Stimulated activated CD4-positive, alpha-beta T cell treated with anti-CD3 and anti-CD28 coated beads, Interleukin-2, amount 100 ng/mL, for 48 hours (primary cell): ENCODE measurements around the gene HCRT.
"Not testable (repeated sequence)": the region's sequence is repeated elsewhere in the genome, so short reads cannot be mapped to it uniquely, and the experiment has no call there.

Experiments
- DNase-seq, 2 donors: peaks; one replicate each; pipeline ENCODE4 v3.0.0-alpha.2; 2020

HCRT gene

DNA sequence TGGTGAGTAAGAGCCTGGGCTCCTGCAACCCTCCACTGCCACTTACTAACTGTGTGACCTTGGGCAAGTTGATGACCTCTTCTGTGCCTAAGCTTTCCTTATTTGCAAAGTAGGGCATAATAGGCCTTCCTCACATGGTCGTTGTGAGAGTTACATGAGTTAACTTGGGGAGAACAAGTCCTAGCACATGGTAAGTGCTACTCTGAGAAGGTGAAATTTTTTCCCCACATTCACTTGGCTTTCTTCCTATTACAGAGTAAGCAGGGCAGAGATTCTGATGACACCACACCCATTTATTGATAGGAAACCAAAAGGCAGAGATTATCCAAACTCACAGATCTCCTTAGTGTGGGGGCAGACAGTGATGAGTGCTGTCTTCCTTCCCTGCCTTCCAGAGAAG, 5.9 kb downstream of the HCRT start:
- DNase-seq = no peak

DNA sequence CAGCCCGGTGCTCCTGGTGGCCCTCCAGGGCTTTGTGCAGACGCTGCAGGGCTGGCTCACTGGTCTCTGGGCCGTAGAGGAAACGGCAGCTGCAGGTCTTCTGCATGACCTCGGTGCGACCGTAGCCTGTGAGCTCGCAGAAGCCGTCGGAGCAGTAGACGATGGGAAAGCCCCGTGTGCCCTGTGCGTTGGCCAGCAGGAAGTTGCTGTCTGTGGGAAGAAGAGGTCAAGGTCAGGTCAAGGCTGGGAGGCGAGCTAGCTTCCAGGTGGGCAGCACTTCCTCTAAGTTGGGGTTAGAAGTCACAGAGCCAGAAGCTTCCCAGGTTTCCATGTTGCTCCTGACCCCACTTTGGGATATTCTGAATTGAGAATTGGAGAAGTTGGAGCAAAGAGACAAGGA, 6.4 kb downstream of the HCRT start:
- no peak for DNase-seq

DNA sequence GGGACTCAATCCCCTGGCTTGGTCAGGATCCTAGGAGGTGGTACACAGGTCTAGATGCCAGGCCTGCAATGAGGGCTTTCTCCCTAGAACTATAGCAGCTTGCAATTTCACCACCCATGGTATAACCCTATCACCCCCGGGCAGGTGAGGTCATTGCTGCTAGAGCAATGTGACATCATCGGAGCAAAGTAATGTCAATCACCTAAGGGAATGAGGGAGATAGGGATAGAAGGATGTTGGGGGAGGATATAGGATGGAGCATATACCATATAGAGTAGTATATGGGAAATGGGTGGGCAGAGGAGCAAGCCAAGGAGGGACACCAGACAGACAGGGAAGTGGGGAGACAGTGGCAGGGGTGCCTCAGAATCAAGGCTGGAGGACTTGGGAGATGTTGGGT, 7.6 kb downstream of the HCRT start:
- DNase-seq = no peak

DNA sequence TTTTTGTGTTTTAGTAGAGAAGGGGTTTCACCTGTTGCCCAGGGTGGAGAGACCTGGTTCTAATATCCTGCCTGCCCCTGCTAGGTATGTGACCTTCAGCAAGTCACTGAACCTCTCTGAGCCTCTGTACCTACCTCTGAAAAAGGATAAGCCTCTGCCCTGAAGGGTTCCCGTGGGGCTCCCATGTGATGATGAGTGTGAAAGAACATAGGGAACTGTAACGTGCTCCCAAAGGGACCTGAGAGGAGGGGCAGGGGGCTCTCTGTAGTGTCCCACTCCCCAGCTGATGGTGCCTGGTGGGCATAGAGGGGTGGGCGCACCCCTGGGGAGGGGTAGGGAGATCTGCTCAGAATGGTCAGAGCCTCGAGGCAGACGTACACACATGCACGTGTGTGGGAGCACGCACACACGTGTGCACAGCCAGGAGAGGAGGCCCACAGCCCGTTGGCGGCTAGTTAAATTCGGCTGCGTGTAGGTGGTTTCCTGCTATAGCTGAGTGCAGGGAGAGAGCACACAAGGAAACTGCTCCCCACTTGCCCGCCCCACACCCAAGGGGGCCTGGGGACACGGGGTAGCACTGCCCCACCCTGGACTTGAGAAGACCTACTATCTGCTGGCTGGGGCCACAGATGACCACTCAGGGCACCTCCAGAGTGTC, 11.0 kb downstream of the HCRT start:
- DNase-seq = no peak

DNA sequence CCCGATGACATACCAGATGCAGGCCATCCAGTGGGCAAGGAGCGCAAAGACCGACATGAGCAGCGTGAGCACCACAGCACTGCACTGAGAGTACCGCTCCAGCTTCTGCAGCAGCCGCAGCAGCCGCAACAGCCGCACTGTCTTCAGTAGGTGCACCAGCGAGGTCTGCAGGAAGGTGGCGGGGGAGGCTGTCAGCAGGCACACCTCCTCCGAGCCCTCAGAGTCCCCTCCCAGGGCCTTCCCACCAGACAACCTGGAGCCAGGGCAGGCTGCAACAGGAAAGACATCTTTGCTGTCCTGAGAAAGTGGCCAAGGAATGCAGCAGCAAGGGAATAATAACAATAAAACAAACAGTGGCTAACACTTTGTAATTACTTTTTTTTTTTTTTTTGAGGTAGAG, 13.4 kb downstream of the HCRT start:
- no peak for DNase-seq

DNA sequence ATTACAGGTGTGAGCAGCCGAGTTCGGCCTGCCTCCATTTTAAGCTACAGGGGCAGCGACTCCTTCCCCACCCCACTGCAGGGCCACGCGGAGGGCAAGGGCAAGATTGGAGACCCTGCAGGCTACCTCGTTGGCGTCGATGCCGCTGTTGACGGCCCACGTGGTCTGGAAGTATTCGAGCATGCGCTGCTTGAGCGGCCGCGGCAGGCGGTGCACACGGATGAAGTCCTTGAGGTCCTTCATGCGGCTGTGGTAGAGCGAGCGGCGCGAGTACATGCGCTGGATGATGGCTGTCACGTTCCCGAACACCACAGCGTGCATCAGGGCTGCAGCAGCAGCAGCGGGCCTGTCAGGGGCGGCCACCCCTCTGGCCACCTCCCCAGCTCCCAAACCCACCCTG, 15.9 kb downstream of the HCRT start:
- DNase-seq = no peak

DNA sequence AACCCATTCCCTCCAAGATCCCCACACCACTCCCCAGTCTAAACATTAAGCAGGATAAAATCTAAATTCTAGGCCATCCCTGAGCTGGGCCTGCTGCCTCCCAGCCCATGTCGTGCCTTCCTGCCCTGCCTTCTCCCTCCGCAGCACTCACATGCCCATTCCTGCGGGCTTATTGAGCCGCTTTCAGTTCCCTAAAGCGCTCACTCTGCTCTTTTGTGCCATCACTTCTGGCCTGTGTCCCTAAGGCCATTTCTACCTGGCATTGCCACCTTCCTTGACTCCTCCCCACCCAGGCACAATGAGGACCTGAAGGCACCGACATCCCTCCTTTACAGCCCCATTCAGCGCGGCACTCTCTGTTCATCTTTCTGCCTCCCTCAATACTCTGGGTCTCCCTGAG, 17.4 kb downstream of the HCRT start:
- no peak for DNase-seq

DNA sequence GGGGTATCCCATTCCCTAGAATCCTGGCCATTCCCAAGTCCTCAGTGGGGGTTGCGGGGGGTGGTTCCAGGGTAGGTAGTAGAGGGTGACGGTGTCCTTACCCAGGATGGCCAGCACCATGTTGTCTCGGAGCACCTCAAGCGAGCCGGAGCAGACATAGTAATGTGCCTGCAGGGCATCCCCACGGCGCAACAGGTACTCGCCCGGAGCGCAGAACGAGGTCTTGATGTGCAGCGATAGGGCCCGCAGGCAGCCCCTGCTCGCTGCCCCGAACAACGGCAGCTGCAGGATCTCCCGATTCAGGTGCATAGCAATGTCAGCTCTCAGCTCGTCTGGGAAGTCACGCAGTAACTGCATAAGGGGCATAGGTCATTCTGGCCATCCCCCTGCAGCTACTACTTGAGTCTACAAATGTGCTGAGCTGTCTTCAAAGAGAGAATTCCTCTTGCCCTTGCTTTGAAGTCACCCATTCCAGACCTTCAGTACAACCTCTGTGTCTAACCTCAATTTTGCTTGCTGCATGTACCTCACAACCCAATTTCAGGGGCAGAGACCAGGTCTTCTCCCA, 19.0 kb downstream of the HCRT start:
- DNase-seq = no peak

DNA sequence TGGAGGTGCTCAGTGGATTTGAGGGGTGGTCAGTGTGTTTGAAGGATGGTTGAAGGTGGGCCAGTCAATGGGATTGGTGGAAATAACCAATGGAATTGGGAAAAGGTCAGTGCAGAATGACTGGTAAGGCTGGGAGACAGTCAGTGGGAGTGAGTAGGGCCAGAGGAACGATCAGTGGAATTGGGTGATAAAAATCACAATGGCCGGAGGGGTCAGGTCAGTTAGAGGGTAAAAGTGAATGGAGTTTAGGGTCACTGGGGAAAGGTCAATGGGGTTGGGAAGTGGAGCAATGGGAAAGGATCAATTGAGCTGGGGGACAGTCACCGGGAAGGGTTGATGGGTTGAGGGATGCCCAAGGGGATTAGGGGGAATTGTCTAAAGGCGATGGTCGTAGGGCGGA, 19.5 kb downstream of the HCRT start:
- no peak for DNase-seq

DNA sequence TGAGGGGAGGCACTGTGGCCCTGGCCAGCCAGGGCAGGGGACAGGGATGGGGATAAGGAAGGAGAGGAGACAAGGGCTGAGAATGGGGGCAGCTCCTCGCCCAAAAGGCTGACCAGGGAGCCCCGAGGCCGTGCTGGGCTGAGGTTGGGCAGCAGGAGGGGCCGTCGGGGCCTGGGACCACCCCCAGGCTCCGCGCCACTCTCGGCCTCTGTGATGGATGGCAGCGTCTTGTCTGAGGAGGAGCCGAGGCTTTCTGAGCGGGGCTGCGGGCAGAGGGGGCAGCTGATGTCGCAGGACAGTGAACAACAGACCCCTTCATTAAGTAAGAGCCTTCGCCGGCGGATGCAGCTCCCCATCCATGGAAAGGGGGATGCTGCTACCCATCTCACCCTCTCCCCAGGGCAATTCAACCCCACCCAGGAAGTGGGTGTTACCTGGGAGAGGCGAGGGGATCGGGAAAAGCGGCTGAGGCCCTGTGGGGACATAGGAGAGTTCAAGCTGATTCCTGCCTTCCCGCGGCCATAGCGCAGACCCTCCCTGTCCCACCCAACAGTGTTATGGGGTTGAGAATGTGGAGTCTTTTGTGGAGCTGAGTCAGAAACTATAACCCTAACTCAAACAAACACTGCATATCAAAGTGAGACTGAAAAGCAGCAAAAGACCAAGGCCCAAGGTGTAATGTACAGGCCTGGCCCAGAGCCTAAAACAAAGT, 21.4 kb downstream of the HCRT start:
- DNase-seq = no peak

DNA sequence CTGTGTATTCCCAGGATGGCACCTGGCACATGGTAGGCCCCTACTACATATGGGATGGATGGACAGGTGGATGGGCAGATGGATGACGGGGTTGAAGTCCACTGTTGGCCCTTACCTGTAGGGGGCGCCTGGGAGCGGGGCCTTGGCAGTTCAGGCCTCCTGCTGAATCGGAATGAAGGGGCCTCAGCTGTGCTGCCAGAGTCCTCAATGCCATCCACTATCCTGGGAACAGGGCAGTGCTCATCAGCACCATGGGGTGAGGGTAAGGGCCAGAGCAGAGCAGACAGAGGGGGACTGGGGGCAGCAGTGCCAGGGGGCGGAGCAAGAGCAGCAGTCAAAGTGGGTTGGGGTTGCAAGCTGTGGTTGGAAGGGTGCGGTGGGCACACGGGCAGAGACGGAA, 22.1 kb downstream of the HCRT start:
- peak; percentile 61 to 63 for DNase-seq

DNA sequence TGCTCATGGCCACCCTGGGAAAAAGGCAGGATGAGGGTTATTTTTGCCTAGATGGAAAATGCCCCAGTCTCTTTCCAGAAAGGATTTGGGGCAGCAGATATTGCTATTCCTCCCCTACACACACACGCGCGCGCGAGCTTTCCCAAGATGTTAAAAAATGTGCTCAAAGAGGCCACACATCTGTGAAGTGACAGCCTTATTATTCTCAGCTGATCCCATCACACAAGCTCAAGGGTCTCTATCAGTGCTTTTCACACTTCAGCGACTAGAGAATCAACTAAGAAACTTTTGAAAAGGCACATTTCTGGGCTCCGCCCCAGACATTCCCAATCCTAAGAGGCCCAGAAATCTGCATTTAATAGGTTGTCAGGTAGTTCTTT, 24.7 kb downstream of the HCRT start:
- DNase-seq = no peak

DNA sequence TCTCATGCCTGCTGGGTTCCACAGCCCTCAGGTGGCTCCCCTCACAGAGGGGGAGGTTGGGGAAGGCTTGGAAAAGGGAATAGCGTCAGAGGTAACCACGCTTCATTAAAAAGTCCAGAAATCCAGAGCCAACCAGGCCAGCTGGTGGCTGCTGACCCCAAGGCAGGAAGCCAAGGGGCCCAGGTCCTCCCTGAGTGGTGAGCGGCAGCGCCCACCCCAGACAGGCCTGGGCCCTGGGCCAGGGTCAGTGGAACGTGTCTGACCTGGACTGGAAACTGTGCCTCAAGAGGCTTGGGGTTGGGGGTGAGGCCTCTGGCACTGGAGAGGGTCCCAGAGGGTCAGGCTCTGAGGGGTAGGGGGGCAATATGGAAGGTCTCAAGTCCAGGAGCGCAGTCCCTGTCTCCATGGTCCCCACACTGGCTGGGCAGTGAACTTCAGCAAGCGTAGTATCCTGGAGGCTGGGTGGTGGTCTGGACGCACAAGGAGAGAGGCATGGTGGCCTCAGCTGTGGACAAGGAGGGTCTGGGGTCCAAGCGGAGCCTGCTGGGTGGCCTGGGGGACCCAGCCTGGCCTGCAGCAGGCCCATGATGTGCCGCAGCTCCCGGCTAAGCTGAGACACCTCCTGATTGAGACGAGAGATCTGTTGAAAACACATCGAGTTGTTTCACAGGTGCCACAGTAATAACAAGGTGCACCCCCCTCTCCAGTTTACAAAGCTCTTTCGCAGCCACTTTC, 25.3 kb downstream of the HCRT start:
- no peak for DNase-seq

DNA sequence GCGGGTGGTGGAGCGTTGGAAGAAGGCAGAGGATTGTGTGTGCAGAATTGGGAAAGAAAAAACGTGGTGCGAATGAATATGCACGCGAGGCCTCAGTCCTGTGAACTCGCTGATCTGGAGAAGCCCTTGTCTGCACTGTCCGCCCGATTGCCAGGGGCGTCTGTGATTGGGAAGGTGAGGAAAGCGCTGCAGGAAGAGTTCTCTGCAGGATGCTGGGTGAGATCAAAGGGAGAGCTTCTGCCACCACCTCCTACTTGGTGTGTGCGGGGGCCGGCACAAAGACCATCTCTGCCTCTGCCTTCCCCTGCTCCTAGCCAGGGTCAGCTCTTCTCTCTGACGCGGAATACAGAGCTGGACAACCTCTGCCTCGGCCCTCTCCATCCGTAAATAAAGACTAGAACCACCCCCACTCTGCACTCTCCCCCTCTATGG, 29.6 kb downstream of the HCRT start:
- no peak for DNase-seq

DNA sequence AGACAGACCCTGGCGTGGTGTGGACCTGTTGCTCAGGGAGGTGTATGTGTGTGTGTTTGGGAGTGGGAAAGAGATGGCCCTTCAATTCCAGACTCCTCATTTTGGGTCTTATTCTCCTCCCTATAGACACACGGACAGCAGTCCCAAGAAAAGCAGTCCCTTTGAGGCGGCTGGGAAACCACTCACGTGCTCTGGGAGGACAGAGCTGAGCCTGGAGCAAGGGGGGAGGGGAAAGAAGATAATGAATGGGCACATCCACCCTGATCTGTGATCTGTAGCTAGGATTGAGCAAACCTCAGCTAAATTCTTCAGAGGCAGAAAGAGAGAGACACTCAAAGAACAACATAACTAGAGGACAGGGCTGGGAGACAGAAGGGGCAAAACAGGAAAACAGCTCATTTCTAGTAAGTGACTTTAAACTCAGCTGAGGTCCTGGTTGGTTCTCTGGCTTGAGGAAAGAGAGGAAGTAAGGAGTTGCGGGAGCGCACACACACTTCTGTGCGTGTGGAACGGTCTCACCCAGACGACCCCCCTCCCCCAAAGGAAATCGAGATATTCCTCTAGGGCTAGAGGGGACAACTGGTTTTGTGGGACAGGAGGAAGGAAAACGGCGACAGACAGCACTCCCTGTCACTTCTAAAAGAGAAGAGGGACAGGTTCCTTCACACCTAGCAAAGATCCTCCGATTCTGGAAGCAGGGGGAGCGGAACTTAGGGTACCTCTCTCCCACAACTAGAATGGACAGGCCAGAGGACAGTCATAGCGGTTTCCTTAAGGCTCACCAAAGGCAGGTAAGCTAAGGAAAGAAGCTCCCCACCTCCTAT, 31.1 kb downstream of the HCRT start:
- no peak for DNase-seq

DNA sequence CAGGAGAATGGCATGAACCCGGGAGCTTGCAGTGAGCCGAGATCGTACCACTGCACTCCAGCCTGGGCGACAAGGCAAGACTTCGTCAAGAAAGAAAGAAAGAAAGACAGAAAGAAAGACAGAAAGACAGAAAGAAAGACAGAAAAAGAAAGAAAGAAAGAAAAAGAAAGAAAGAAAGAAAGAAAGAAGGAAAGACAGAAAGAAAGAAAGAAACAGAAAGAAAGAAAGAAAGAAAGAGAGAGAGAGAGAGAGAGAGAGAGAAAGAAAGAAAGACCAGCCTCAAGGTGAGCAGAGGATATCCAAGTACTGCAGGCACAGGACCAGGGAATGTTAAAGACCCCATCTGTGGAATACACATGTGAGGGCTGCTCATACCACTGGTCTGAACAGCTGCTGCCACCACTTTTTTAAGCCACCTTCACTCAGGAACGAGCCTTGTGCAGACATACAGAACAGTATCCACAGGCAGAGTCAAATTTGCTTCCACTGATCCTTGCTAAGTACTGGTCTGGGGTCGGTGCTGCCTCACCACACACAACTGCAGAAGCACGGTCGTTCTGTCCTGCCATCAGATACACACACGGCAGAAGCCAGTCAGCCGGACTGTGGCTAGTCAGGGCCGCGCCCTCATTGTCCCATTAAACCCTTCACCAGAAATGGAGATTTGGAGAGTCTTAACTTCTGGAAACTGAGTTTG, 38.2 kb downstream of the HCRT start:
- no peak for DNase-seq

DNA sequence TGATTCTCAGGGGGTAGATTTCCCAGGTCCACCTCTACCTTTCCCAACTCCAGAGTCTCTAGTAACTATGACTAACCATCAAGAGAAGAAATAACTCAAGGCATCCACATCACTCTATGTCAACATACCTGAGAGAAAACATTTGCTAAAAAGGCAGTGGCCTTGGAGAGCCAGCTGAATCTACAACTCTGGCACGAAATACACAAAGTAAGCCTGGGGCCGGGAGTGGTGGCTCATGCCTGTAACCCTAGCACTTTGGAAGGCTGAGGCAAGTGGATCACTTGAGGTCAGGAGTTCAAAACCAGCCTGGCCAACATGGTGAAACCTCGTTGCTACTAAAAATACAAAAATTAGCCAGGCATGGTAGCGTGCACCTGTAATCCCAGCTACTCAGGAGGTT, 42.1 kb downstream of the HCRT start:
- DNase-seq = not testable (repeated sequence)

DNA sequence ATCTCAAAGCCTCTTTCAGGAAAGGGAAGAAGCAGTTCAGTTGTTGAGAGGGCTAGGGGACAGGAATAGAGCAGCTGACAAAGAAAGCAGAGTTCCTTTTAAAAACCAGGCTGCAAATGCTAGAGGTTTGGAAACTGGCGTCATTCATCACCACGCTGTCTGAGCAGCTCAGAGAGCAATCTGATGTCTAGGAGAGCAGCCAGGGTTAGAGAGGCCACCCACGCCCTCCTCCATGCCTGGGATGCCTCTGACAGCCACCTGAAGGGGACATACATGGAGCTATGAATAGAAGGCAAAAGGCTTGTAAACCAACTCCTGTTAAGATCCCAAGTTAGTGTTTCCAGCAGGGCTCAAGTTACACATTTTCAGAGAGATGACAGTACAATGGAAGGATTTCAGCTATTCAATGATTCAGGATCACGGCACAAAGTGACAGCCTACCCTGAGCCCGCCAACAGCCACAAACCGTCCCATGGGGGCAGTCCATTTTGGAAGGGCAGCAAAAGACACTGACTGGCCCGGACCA, 42.8 kb downstream of the HCRT start:
- no peak for DNase-seq

DNA sequence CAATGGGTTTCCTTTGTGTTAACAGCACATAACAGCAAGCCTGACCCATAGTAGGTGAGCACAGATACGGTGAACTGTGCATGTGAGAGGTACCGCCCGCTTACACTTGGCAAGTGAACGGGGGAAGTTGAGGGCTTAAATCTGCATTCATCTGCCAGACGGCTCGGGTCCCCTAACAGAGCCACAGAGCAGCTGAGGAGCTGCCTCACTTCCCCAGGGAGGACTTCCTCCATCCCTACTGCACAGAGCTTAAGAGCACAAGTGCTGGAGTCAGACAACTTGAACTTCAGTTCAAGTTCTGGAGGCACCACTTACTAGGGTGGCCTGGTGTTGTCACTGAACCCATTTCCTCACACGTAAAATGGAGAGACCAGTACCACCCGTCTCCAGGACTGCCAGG, 43.9 kb downstream of the HCRT start:
- no peak for DNase-seq

DNA sequence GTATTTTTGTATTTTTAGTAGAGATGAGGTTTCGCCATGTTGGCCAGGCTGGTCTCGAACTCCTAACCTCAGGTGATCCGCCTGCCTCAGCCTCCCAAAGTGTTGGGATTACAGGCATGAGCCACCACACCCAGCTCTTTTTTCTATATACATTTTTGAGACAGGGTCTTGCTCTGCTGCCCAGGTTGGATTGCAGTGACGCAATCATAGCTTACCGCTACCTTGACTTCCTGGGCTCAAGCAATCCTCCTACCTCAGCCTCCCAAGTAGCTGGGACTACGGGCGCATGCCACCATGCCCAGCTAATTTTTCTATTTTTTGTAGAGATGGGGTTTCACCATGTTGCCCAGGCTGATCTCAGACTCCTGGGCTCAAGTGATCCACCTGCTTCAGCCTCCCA, 44.6 kb downstream of the HCRT start:
- not testable (repeated sequence) for DNase-seq

DNA sequence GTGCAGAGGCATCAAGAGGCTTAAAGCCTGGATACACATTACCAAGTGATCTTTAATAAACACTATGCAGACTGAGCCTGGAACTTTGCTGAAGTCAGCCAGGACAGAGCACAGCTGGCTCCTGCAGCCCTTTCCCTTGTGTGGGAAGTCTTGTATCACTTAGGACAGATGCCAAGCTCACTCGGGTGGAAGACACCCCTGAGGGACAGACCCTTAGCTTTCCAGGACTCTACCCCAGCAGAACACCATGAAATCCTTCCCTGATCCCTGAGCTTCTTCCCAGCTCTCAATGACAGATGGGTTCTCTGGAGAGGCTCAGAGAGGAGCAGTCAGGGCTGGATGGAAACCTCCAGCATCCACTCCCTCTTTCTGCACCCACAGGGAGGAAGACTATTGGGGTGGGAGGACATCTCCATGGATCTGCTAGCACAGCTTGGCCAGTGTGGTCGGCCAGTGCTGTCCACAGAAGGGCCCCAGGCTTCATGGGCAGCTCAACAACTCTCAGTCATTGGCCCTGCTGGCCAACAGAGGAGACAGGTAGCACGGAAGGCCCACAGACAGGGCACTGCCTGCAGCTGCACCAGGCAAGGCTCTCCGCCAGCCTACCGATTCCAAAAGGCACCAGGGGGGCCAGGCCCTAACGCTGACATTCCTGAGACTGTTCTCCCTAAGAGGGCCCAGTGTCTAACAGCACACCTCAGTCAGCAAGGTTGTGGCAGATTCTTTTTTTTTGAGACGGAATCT, 46.3 kb downstream of the HCRT start:
- DNase-seq = no peak
